Progenitor cell of endocrine pancreas (in vitro differentiated cells): ENCODE results near the gene PAX5. TPM values are rescaled to one million over a fixed set of nuclear protein-coding genes. Genes with fewer than 3 reads are reported as not detected.

ENCODE experiments used
- DNase-seq: peaks from one replicate; pipeline ENCODE4 v3.0.0; 2021; ENCODE audit warnings: low spot score; ENCODE audit not compliant: unreplicated experiment
- H3K27ac Mint-ChIP-seq: 2 replicates; pipeline ENCODE4 v1.8.0; 2021; ENCODE audit warnings: mild to moderate bottlenecking, moderate library complexity, mixed read lengths
- H3K27me3 Mint-ChIP-seq: 2 replicates; pipeline ENCODE4 v1.8.0; 2021; ENCODE audit warnings: mixed read lengths
- H3K36me3 Mint-ChIP-seq: 2 replicates; pipeline ENCODE4 v1.8.0; 2022; ENCODE audit warnings: mixed read lengths; ENCODE audit not compliant: insufficient read depth
- H3K4me1 Mint-ChIP-seq: 2 replicates; pipeline ENCODE4 v1.8.0; 2021; ENCODE audit warnings: low read depth, mixed read lengths
- H3K4me3 Mint-ChIP-seq: 2 replicates; pipeline ENCODE4 v1.8.0; 2021; ENCODE audit warnings: low read depth, mild to moderate bottlenecking, moderate library complexity, mixed read lengths
- H3K9me3 Mint-ChIP-seq: 2 replicates; pipeline ENCODE4 v1.8.0; 2021; ENCODE audit warnings: low read depth, mixed read lengths
- CTCF ChIP-seq: fragments of 200-600 bp; sonication (generic); IDR thresholded peaks from one replicate; pipeline ENCODE4 v1.5.0; 2021; ENCODE audit warnings: antibody characterized with exemption, mild to moderate bottlenecking; ENCODE audit not compliant: unreplicated experiment
- total RNA-seq: library from RNA; stranded (reverse); gene quantifications from 2 replicates; pipeline ENCODE4 v1.2.1, GENCODE V29; 2021

The PAX5 gene
- total RNA-seq, 1 donor from 2014 or later = not detected

- no peaks in the 10 kb centered on the region for H3K36me3 Mint-ChIP-seq
- H3K4me3 Mint-ChIP-seq = no peak overlapping the region
- H3K27ac Mint-ChIP-seq = no peak overlapping the region
- peaks cover 73% of the 10 kb centered on the region for H3K27me3 Mint-ChIP-seq
- no peaks in the 10 kb centered on the region for H3K4me1 Mint-ChIP-seq
- no peaks in the 10 kb centered on the region for H3K9me3 Mint-ChIP-seq
- DNase-seq = no peak
- TF ChIP-seq CTCF = no peak
Measured at GRCh38 chr9:36880075-36880474, 154.0 kb downstream of the PAX5 start.

- H3K36me3 Mint-ChIP-seq = no peaks in the 10 kb centered on the region
- no peak overlapping the region for H3K27ac Mint-ChIP-seq
- no peaks in the 10 kb centered on the region for H3K4me1 Mint-ChIP-seq
- H3K9me3 Mint-ChIP-seq = no peaks in the 10 kb centered on the region
- no peak for TF ChIP-seq CTCF
- peaks cover 73% of the 10 kb centered on the region for H3K27me3 Mint-ChIP-seq
- DNase-seq = no peak
- no peak overlapping the region for H3K4me3 Mint-ChIP-seq
Measured at GRCh38 chr9:36878986-36879982, 154.8 kb downstream of the PAX5 start.

GRCh38 chr9:36877239-36877638, 156.8 kb downstream of the PAX5 start:
- no peak for TF ChIP-seq CTCF
- Mint-ChIP-seq H3K9me3 (no peaks in the 10 kb centered on the region), H3K4me1 (no peaks in the 10 kb centered on the region), H3K27ac (no peak overlapping the region), H3K4me3 (no peak overlapping the region), H3K36me3 (no peaks in the 10 kb centered on the region), H3K27me3 (peaks cover 77% of the 10 kb centered on the region)
- no peak for DNase-seq

- Mint-ChIP-seq H3K4me3 (no peak overlapping the region), H3K27me3 (peaks cover 80% of the 10 kb centered on the region)
Measured at GRCh38 chr9:36876056-36876455, 158.0 kb downstream of the PAX5 start.

GRCh38 chr9:36874921-36875320, 159.1 kb downstream of the PAX5 start:
- no peak overlapping the region for H3K4me3 Mint-ChIP-seq
- no peak for DNase-seq
- H3K4me1 Mint-ChIP-seq = peaks cover 2% of the 10 kb centered on the region
- H3K36me3 Mint-ChIP-seq = no peaks in the 10 kb centered on the region
- H3K27ac Mint-ChIP-seq = no peak overlapping the region
- H3K27me3 Mint-ChIP-seq = peaks cover 83% of the 10 kb centered on the region
- no peaks in the 10 kb centered on the region for H3K9me3 Mint-ChIP-seq
- no peak for TF ChIP-seq CTCF

More at GRCh38 chr9:36876056-36876455, 158.0 kb downstream of the PAX5 start:
- Mint-ChIP-seq H3K36me3 (no peaks in the 10 kb centered on the region), H3K27ac (no peak overlapping the region), H3K9me3 (no peaks in the 10 kb centered on the region), H3K4me1 (peaks cover 2% of the 10 kb centered on the region)
- DNase-seq = no peak
- no peak for TF ChIP-seq CTCF
